Stomach (tissue), 4 donors: ENCODE data around the gene PRRC2C.

Experiments
- POLR2A ChIP-seq, 4 donors: fragments of 450-650 bp; IDR thresholded peaks; one replicate each; pipeline ENCODE4 v1.6.1; 2016; ENCODE audit warnings: antibody characterized with exemption in 4 of 4, control low read depth in 2 of 4, mild to moderate bottlenecking in 1 of 4, moderate library complexity in 1 of 4
- TF ChIP-seq, protein P1 (sequence below), 7 experiments: fragments of 450-650 bp in 4 of 7; fragments of 200-600 bp in 3 of 7; sonication (generic) in 3 of 7; IDR thresholded peaks; one replicate each; pipeline ENCODE4 v1.5.1; 2016 to 2019; ENCODE audit warnings: antibody characterized with exemption in 7 of 7, control low read depth in 2 of 7, mild to moderate bottlenecking in 1 of 7

DNA sequence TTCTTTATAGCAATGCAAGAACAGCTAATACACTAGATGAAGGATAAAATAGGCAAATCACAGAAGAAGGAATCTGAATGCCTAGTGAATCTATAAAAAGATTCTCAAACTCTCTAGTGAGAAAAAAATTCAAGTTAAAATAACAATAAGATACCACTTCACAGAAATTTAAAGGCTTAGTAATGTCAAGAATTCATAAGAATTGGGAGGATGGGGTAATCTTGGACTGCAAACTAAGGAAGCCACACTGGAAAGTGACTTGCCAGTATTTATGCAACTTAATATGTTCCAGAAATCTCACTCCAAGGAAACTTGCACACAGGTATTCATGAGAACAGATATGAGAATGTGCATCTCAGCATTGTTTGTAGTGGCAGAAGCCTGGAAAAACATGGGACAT, 38.9 kb upstream of the PRRC2C start:
- TF ChIP-seq, protein P1, sequence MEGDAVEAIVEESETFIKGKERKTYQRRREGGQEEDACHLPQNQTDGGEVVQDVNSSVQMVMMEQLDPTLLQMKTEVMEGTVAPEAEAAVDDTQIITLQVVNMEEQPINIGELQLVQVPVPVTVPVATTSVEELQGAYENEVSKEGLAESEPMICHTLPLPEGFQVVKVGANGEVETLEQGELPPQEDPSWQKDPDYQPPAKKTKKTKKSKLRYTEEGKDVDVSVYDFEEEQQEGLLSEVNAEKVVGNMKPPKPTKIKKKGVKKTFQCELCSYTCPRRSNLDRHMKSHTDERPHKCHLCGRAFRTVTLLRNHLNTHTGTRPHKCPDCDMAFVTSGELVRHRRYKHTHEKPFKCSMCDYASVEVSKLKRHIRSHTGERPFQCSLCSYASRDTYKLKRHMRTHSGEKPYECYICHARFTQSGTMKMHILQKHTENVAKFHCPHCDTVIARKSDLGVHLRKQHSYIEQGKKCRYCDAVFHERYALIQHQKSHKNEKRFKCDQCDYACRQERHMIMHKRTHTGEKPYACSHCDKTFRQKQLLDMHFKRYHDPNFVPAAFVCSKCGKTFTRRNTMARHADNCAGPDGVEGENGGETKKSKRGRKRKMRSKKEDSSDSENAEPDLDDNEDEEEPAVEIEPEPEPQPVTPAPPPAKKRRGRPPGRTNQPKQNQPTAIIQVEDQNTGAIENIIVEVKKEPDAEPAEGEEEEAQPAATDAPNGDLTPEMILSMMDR (IDR thresholded peaks at IDR 0.05): no peak
- no peak for TF ChIP-seq POLR2A (IDR thresholded peaks at IDR 0.05)
